Keratinocyte (primary cell): Measurements from ENCODE around the gene RECK. TPM values are rescaled to one million over a fixed set of nuclear protein-coding genes. Genes with fewer than 3 reads are reported as not detected.

ENCODE experiments used
- DNase-seq: peaks from one replicate; pipeline ENCODE4 v3.0.0-alpha.2; 2011; ENCODE audit warnings: low read depth, missing footprints, low spot score
- FAIRE-seq: peaks from 2 replicates; lab custom pipeline; 2011; peaks lifted over from hg19 to GRCh38; lab: Jason Lieb, UNC
- H2AFZ ChIP-seq: 2 replicates; pipeline ENCODE4 v1.6.0; 2012; ENCODE audit warnings: low read length, control low read depth, inconsistent platforms; ENCODE audit not compliant: control insufficient read depth
- H3K27ac ChIP-seq: 2 replicates; pipeline ENCODE4 v1.5.1; 2011; ENCODE audit warnings: low read length; ENCODE audit not compliant: control insufficient read depth, insufficient read depth
- H3K27me3 ChIP-seq: 3 replicates; pipeline ENCODE4 v1.6.0; 2011; ENCODE audit warnings: low read length; ENCODE audit not compliant: control insufficient read depth, insufficient read depth; ENCODE audit errors: extremely low read depth
- H3K36me3 ChIP-seq, 2 experiments: 2 replicates in 1 of 2; 3 replicates in 1 of 2; pipeline ENCODE4 v1.5.1; 2011; ENCODE audit warnings: low read length in 2 of 2, mild to moderate bottlenecking in 1 of 2; ENCODE audit not compliant: control insufficient read depth in 2 of 2, insufficient read depth in 2 of 2; ENCODE audit errors: extremely low read depth in 1 of 2
- H3K4me1 ChIP-seq: 3 replicates; pipeline ENCODE4 v1.5.1; 2011; ENCODE audit warnings: low read length; ENCODE audit not compliant: control insufficient read depth, insufficient read depth; ENCODE audit errors: extremely low read depth
- H3K4me2 ChIP-seq: 3 replicates; pipeline ENCODE4 v1.6.0; 2011; ENCODE audit warnings: low read depth, low read length; ENCODE audit not compliant: control insufficient read depth, insufficient read depth; ENCODE audit errors: extremely low read depth
- H3K4me3 ChIP-seq, 3 experiments: fragments of 200-600 bp in 1 of 3; sonication (generic) in 1 of 3; 2 replicates in 2 of 3; 3 replicates in 1 of 3; pipeline ENCODE4 v1.5.1; 2011 to 2016; ENCODE audit warnings: low read length in 3 of 3, mild to moderate bottlenecking in 3 of 3, control low read depth in 2 of 3, inconsistent platforms in 1 of 3, low read depth in 1 of 3, mixed read lengths in 1 of 3, mixed run types in 1 of 3, moderate library complexity in 1 of 3; ENCODE audit not compliant: control insufficient read depth in 2 of 3, insufficient read depth in 2 of 3; ENCODE audit errors: extremely low read depth in 1 of 3
- H3K79me2 ChIP-seq: 2 replicates; pipeline ENCODE4 v1.6.0; 2012; ENCODE audit warnings: low read length; ENCODE audit not compliant: control insufficient read depth, insufficient read depth
- H3K9ac ChIP-seq: 3 replicates; pipeline ENCODE4 v1.6.0; 2011; ENCODE audit warnings: low read length; ENCODE audit not compliant: control insufficient read depth, insufficient read depth; ENCODE audit errors: extremely low read depth
- H3K9me1 ChIP-seq: 3 replicates; pipeline ENCODE4 v1.6.0; 2011; ENCODE audit warnings: low read length; ENCODE audit not compliant: control insufficient read depth, insufficient read depth; ENCODE audit errors: extremely low read depth
- H3K9me3 ChIP-seq: 2 replicates; pipeline ENCODE4 v1.5.1; 2012; ENCODE audit warnings: low read depth, low read length; ENCODE audit not compliant: control insufficient read depth
- H4K20me1 ChIP-seq: 3 replicates; pipeline ENCODE4 v1.6.0; 2011; ENCODE audit warnings: low read length; ENCODE audit not compliant: control insufficient read depth, insufficient read depth; ENCODE audit errors: extremely low read depth
- EZH2 ChIP-seq: IDR thresholded peaks from one replicate; pipeline ENCODE4 v1.6.1; 2012; ENCODE audit warnings: inconsistent platforms, mild to moderate bottlenecking, low read length, moderate library complexity
- dilution Hi-C: fragments of 300-500 bp; cut with MboI; formaldehyde crosslinking; loops from one replicate; pipeline ENCODE4 v1.7.0; 2020; ENCODE audit warnings: low sequenced_read_pairs; ENCODE audit not compliant: extremely low pct_ligation_motif_present
- polyA plus RNA-seq, 5 experiments: library from polyadenylated mRNA; depleted of rRNA in 3 of 5; stranded (reverse) in 3 of 5; stranded (forward) in 1 of 5; unstranded in 1 of 5; fragments of >200 nt; gene quantifications; 1 replicate in 1 of 5; 2 replicates in 3 of 5; 3 replicates in 1 of 5; pipeline versions ENCODE4 v1.2.1 to v1.2.3, GENCODE V29; 2011 to 2012; ENCODE audit warnings: missing spikeins in 2 of 5, low read depth in 1 of 5, low replicate concordance in 1 of 5
- TF ChIP-seq, protein P1 (sequence below), 3 experiments: IDR thresholded peaks in 1 of 3; conservative IDR thresholded peaks in 1 of 3; optimal IDR thresholded peaks in 1 of 3; 2 replicates in 2 of 3; 3 replicates in 1 of 3; pipeline versions ENCODE3 to v1.5.1; 2011; ENCODE audit warnings: low read length in 3 of 3, mild to moderate bottlenecking in 3 of 3, moderate library complexity in 2 of 3, control low read depth in 1 of 3, inconsistent platforms in 1 of 3; ENCODE audit not compliant: insufficient read depth in 2 of 3; ENCODE audit errors: extremely low read depth in 1 of 3

The RECK gene
- polyA plus RNA-seq, 1 donor (not counting 4 experiments of a cell fraction or from before 2014, with no cell fraction given) = 4.6 TPM

DNA sequence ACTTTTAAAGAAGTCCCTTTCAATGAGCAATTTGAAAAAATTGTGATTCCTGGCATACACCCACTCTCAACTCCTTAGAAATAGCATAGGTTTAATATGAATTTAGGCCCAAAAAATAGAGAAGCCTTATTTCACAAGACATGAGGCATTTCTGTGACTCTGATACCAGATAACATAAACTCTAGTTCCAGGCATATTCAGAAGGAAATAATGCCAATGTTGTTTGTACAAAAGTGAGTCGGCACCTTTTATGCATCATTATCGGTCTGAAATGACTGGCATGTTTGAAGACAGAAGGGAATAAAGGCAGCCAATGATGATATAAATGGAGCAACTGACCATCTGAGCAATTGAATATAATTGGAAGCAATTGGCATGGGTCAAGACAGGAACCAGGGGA is 19.4 kb upstream of the RECK start:
- H3K27ac ChIP-seq = no peak overlapping the region
- no peaks in the 10 kb centered on the region for H3K9me3 ChIP-seq

DNA sequence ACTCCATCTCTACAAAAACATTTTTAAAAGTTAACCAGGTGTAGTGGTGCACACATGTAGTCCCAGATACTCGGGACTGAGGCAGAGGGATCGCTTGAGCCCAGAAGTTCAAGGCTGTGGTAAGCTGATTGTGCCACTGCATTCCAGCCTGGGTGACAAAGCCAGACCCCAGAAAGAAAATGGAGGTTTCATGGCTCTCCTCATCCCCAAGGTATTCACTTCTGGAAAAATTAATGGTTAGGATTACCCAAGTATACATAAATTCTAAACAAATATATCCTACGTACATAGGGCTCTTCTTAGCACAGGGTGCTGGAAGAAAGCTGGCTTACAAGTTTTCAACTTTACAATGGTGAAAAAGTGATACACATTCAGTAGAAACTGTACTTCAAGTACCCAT is 18.6 kb upstream of the RECK start:
- Histone ChIP-seq H2AFZ (no peak overlapping the region), H3K27me3 (peaks cover 1% of the 10 kb centered on the region), H3K4me2 (no peak overlapping the region), H3K79me2 (no peaks in the 10 kb centered on the region), H3K36me3 (no peaks in the 10 kb centered on the region), H3K9me3 (no peaks in the 10 kb centered on the region), H3K4me1 (no peaks in the 10 kb centered on the region), H3K27ac (no peak overlapping the region), H3K9ac (no peak overlapping the region), H3K4me3 (no peak overlapping the region), H3K9me1 (no peaks in the 10 kb centered on the region), H4K20me1 (no peaks in the 10 kb centered on the region)
- no peak for DNase-seq
- dilution Hi-C loops = no loop called here
- TF ChIP-seq EZH2 = no peak
- FAIRE-seq = no peak

More for the DNA sequence above, 19.4 kb upstream of the RECK start:
- H3K27me3 ChIP-seq = peaks cover 4% of the 10 kb centered on the region
- H3K4me3 ChIP-seq = no peak overlapping the region
- H4K20me1 ChIP-seq = no peaks in the 10 kb centered on the region
- H3K9ac ChIP-seq = no peak overlapping the region
- no peaks in the 10 kb centered on the region for H3K79me2 ChIP-seq
- H3K36me3 ChIP-seq = no peaks in the 10 kb centered on the region
- dilution Hi-C loops = no loop called here
- no peak for TF ChIP-seq EZH2
- TF ChIP-seq, protein P1, sequence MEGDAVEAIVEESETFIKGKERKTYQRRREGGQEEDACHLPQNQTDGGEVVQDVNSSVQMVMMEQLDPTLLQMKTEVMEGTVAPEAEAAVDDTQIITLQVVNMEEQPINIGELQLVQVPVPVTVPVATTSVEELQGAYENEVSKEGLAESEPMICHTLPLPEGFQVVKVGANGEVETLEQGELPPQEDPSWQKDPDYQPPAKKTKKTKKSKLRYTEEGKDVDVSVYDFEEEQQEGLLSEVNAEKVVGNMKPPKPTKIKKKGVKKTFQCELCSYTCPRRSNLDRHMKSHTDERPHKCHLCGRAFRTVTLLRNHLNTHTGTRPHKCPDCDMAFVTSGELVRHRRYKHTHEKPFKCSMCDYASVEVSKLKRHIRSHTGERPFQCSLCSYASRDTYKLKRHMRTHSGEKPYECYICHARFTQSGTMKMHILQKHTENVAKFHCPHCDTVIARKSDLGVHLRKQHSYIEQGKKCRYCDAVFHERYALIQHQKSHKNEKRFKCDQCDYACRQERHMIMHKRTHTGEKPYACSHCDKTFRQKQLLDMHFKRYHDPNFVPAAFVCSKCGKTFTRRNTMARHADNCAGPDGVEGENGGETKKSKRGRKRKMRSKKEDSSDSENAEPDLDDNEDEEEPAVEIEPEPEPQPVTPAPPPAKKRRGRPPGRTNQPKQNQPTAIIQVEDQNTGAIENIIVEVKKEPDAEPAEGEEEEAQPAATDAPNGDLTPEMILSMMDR (optimal IDR thresholded peaks at IDR 0.05 in 1 of 3, IDR thresholded peaks at IDR 0.05 in 1 of 3, conservative IDR thresholded peaks at IDR 0.05 in 1 of 3; ENCODE audit: extremely low read depth in 1 of 3, insufficient read depth in 2 of 3, low read length in 3 of 3) = no peak
- DNase-seq (no peak), FAIRE-seq (no peak)
- H3K9me1 ChIP-seq = no peaks in the 10 kb centered on the region
- H3K4me2 ChIP-seq = no peak overlapping the region
- H2AFZ ChIP-seq = no peak overlapping the region
- H3K4me1 ChIP-seq = no peaks in the 10 kb centered on the region
